Measurements from ENCODE around the gene ST8SIA5. TPM values are rescaled to one million over a fixed set of nuclear protein-coding genes. Genes with fewer than 3 reads are reported as not detected.

Gene ST8SIA5
- total RNA-seq, 4 donors from 2014 or later, result not detected

GRCh38 chr18:46679846-46680598 lies 76.8 kb downstream of the ST8SIA5 start:
- Histone ChIP-seq H3K27me3 (peaks cover 0 to 26% (median 0%) of the 10 kb centered on the region in 4 donors), H3K9me3 (no peaks in the 10 kb centered on the region), H3K4me3 (no peak overlapping the region), H3K36me3 (no peaks in the 10 kb centered on the region), H3K27ac (no peak overlapping the region), H3K4me1 (no peaks in the 10 kb centered on the region)
- intact Hi-C loops (cut with DNase I), result no loop called here
- WGBS, 2 donors, result 90 to 96% methylated on average over 30 to 33 of the region's 52 CpGs
- no peak for DNase-seq
- TF ChIP-seq CTCF (IDR thresholded peaks at IDR 0.05) (no peak), POLR2A (IDR thresholded peaks at IDR 0.05) (no peak)

DNA sequence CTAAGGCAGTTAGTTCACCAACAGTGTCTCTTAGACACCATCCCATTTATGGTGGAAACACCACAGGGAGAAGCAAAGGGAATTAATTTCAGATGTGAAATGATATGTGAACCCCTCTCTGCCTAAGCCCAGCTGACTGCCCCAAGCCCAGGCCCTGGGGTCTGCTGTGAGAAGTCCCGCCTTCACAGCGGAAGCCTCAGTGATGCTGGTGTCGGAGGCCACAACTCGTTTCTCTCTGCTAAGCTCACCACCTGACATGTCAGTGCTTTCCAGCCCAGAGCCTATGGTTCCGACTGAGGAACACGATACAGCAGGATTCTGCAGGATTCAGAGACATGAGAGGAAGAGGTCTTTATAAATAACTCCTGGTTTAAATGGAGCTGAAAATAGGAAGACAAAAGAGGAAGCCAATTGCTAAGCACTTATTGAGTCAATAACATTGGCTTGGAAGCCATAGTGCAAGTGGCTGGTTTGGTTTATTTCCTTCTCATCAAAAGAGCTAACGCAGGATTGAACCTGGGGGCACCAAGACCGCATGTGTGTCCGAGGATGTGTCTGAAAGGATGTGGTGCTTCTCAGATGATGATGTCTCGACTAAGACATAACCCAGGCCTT lies 78.0 kb downstream of the ST8SIA5 start:
- no peak for TF ChIP-seq CTCF (IDR thresholded peaks at IDR 0.05)
- no peak for TF ChIP-seq POLR2A (IDR thresholded peaks at IDR 0.05)
- Histone ChIP-seq H3K4me3 (no peak overlapping the region), H3K9me3 (no peaks in the 10 kb centered on the region), H3K36me3 (no peaks in the 10 kb centered on the region), H3K4me1 (no peaks in the 10 kb centered on the region), H3K27ac (no peak overlapping the region), H3K27me3 (peaks cover 0 to 33% (median 0%) of the 10 kb centered on the region in 4 donors)
- WGBS, 2 donors, result 72 to 76% methylated on average over 9 to 10 of the region's 10 CpGs
- DNase-seq, result no peak
- intact Hi-C loops (cut with DNase I), result no loop called here

DNA sequence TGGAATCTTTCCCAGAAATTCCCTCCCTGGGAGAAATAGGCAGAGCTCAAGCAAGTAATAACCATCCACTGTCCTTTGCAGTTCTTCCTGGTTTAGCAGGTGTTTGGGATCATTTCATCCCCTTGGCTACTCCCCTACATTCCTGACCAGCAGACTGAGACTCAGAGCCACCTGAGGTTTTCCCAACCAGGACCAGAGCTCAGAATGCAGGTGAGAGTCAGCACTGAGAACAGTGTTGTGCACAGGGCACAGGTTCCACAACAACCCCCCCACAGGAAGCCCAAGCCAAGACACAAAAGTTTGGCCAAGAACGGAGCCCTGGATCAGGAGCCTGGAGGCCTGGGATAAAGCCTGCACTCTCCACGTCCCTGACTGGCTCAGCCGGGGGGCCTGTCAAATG lies 78.8 kb downstream of the ST8SIA5 start:
- no peaks in the 10 kb centered on the region for H3K9me3 ChIP-seq
- H3K27me3 ChIP-seq, result peaks cover 0 to 33% (median 0%) of the 10 kb centered on the region in 4 donors
- no peak overlapping the region for H3K27ac ChIP-seq
- intact Hi-C loops (cut with DNase I), result no loop called here
- 50 to 54% methylated on average over 1 to 3 of the region's 3 CpGs for WGBS, 2 donors
- no peak for TF ChIP-seq POLR2A (IDR thresholded peaks at IDR 0.05)
- TF ChIP-seq CTCF (IDR thresholded peaks at IDR 0.05), result no peak
- H3K4me1 ChIP-seq, result no peaks in the 10 kb centered on the region
- DNase-seq, result no peak
- H3K4me3 ChIP-seq, result no peak overlapping the region
- H3K36me3 ChIP-seq, result no peaks in the 10 kb centered on the region

GRCh38 chr18:46677611-46678010 lies 79.2 kb downstream of the ST8SIA5 start:
- no peaks in the 10 kb centered on the region for H3K9me3 ChIP-seq
- H3K4me3 ChIP-seq, result no peak overlapping the region
- peaks cover 0 to 33% (median 0%) of the 10 kb centered on the region in 4 donors for H3K27me3 ChIP-seq
- H3K4me1 ChIP-seq, result no peaks in the 10 kb centered on the region
- TF ChIP-seq POLR2A (IDR thresholded peaks at IDR 0.05) (no peak), CTCF (IDR thresholded peaks at IDR 0.05) (no peak)
- intact Hi-C loops (cut with DNase I), result no loop called here
- no peaks in the 10 kb centered on the region for H3K36me3 ChIP-seq
- 25% methylated on average over 1 of the region's 2 CpGs; no CpG with 5 or more reads in 1 of the 2 donors for whole genome bisulfite sequencing, 2 donors
- no peak overlapping the region for H3K27ac ChIP-seq
- no peak for DNase-seq

DNA sequence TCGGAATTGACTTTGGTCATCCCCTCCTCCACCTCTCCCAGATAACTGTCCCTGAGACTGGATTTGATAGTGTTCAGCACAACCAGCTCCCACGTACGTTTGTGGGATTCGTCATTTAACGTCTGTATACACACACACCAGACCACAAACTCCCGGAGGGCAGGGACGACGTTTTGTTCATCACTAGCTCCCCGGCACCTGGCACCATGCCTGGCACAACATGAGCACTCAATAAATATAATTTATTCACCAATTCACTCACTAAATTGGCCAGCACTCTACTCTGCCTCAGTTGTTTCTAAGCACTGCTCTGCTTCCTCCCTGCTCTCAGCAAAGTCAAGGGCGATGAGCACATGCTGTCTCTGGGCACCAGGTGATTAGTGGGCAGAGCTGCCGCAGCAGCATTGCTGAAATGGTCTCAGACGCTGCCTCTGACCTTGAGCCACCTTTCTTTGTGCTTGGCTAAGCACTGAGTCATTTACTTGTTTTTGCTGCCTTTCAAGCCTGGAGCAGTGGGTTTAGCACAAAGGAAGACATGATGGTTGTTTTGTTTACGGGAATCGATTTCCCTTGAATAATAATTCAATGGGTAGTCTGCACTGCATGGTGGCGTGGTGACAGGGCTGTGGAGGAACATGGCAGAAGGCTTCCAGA lies 80.5 kb downstream of the ST8SIA5 start:
- no peak overlapping the region for H3K4me3 ChIP-seq
- WGBS, 2 donors, result 55 to 56% methylated on average over 14 to 15 of the region's 15 CpGs

More for the DNA sequence above, 80.5 kb downstream of the ST8SIA5 start:
- DNase-seq, result no peak
- intact Hi-C loops (cut with DNase I), result no loop called here
- Histone ChIP-seq H3K9me3 (no peaks in the 10 kb centered on the region), H3K36me3 (no peaks in the 10 kb centered on the region), H3K27ac (no peak overlapping the region), H3K27me3 (peaks cover 0 to 33% (median 0%) of the 10 kb centered on the region in 4 donors), H3K4me1 (no peaks in the 10 kb centered on the region)
- TF ChIP-seq CTCF (IDR thresholded peaks at IDR 0.05), result no peak
- no peak for TF ChIP-seq POLR2A (IDR thresholded peaks at IDR 0.05)
